Measurements from ENCODE around the gene MCC.

DNA sequence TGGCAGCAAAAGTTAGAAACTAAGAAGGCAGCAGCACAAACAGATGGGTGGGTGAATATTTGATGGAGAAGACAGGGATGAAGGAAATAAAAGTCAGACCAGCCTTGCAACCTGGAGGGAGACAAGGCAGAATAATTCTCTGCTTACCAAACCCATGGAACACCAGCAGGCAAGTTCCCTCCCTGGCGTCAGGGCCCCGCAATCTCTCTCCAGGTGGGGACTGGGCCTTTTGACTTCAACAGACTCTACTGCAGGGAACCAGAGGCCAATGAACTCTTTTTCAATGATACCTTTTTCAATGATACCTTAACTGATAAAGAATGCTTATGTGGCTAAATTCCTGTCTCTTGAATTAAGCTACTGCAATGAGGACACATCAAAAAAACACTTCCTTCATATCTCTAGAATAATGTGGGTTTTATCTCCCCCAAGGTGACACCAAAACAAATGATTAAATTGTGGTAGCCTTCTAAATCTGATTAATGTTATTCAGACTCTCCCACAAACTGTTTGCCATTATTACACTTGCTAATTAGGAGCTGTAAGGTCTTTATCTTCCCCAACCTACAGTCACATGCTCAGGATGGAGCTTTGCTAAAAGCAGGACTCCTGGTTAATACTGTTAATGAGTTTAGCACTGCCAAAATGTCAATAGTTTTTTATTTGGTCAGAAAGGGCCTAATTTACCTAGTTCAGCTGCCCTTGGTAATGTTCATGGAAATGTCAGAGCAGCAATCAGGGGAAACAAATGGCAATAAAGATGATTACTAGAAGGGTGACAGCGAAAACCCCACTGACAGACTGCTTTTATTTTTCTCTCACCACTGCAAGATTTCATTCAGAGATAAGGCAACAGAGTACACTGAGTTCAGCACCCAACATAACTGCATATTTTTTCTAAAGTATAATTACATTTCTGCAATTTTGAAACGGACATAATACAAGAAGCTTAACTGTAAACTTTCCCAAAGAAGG lies 218.9 kb downstream of the MCC start:
- no peak for TF ChIP-seq POLR2A (IDR thresholded peaks at IDR 0.05)
- TF ChIP-seq, protein P1, sequence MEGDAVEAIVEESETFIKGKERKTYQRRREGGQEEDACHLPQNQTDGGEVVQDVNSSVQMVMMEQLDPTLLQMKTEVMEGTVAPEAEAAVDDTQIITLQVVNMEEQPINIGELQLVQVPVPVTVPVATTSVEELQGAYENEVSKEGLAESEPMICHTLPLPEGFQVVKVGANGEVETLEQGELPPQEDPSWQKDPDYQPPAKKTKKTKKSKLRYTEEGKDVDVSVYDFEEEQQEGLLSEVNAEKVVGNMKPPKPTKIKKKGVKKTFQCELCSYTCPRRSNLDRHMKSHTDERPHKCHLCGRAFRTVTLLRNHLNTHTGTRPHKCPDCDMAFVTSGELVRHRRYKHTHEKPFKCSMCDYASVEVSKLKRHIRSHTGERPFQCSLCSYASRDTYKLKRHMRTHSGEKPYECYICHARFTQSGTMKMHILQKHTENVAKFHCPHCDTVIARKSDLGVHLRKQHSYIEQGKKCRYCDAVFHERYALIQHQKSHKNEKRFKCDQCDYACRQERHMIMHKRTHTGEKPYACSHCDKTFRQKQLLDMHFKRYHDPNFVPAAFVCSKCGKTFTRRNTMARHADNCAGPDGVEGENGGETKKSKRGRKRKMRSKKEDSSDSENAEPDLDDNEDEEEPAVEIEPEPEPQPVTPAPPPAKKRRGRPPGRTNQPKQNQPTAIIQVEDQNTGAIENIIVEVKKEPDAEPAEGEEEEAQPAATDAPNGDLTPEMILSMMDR (IDR thresholded peaks at IDR 0.05): no peak
